Smooth muscle cell (in vitro differentiated cells): ENCODE data around the gene TRIM17. TPM values are rescaled to one million over a fixed set of nuclear protein-coding genes. Genes with fewer than 3 reads are reported as not detected.

Experiments
- DNase-seq: peaks from one replicate; lab custom pipeline; 2025; ENCODE audit not compliant: unreplicated experiment; lab: John Stamatoyannopoulos, UW
- H2AFZ ChIP-seq: fragments of 200-600 bp; sonication (generic); 2 replicates; pipeline ENCODE4 v1.6.0; 2016; ENCODE audit warnings: antibody characterized with exemption, low read depth, mild to moderate bottlenecking
- H3F3A ChIP-seq: fragments of 200-600 bp; sonication (generic); 2 replicates; pipeline ENCODE4 v1.6.0; 2017; ENCODE audit warnings: antibody characterized with exemption, low read depth
- H3K27ac ChIP-seq: fragments of 200-600 bp; sonication (generic); 2 replicates; pipeline ENCODE4 v1.5.1; 2016; ENCODE audit warnings: low read depth, mild to moderate bottlenecking
- H3K27me3 ChIP-seq: fragments of 200-600 bp; sonication (generic); 2 replicates; pipeline ENCODE4 v1.6.1; 2016; ENCODE audit warnings: low read depth, mild to moderate bottlenecking
- H3K36me3 ChIP-seq: fragments of 200-600 bp; sonication (generic); 2 replicates; pipeline ENCODE4 v1.5.1; 2016; ENCODE audit warnings: low read depth
- H3K4me1 ChIP-seq: fragments of 200-600 bp; sonication (generic); 2 replicates; pipeline ENCODE4 v1.5.1; 2016; ENCODE audit warnings: low read depth
- H3K4me2 ChIP-seq: fragments of 200-600 bp; sonication (generic); 2 replicates; pipeline ENCODE4 v1.6.0; 2016; ENCODE audit warnings: mild to moderate bottlenecking
- H3K4me3 ChIP-seq: fragments of 200-600 bp; sonication (generic); 2 replicates; pipeline ENCODE4 v1.5.1; 2016; ENCODE audit warnings: mild to moderate bottlenecking
- H3K79me2 ChIP-seq: fragments of 200-600 bp; sonication (generic); 2 replicates; pipeline ENCODE4 v1.6.0; 2016; ENCODE audit warnings: low read depth, mild to moderate bottlenecking
- H3K9ac ChIP-seq: fragments of 200-600 bp; sonication (generic); 2 replicates; pipeline ENCODE4 v1.6.0; 2016; ENCODE audit warnings: low read depth
- H3K9me3 ChIP-seq: fragments of 200-600 bp; sonication (generic); replicated peaks from 2 replicates; pipeline ENCODE4 v1.5.1; 2016; ENCODE audit warnings: low read depth
- H4K20me1 ChIP-seq: fragments of 200-600 bp; sonication (generic); 2 replicates; pipeline ENCODE4 v1.6.0; 2016; ENCODE audit warnings: low read depth
- WGBS: methylation state at CpG from one replicate; pipeline ENCODE4 v1.1.7; 2016; ENCODE audit warnings: low lambda C conversion rate; 5-methylcytosine and 5-hydroxymethylcytosine counted together
- polyA plus RNA-seq: library from polyadenylated mRNA; unstranded; fragments of >200 nt; fragmentation: Nextera tagmentation; extraction: Ambion mirVana; gene quantifications from 2 replicates; pipeline ENCODE4 v1.2.1, GENCODE V29; 2016
- total RNA-seq: library from RNA; depleted of rRNA; stranded (reverse); fragments of >200 nt; gene quantifications from 2 replicates; pipeline ENCODE4 v1.2.3, GENCODE V29; 2014
- TF ChIP-seq, protein P1 (sequence below): fragments of 200-600 bp; sonication (generic); IDR thresholded peaks from 2 replicates; pipeline ENCODE4 v1.5.1; 2017; ENCODE audit warnings: borderline replicate concordance, mild to moderate bottlenecking, antibody characterized with exemption; ENCODE audit not compliant: insufficient read depth, poor library complexity, severe bottlenecking

Gene TRIM17
- total and polyA plus RNA-seq, 2 experiments from 2014 or later: 1.5 to 1.6 TPM

DNA sequence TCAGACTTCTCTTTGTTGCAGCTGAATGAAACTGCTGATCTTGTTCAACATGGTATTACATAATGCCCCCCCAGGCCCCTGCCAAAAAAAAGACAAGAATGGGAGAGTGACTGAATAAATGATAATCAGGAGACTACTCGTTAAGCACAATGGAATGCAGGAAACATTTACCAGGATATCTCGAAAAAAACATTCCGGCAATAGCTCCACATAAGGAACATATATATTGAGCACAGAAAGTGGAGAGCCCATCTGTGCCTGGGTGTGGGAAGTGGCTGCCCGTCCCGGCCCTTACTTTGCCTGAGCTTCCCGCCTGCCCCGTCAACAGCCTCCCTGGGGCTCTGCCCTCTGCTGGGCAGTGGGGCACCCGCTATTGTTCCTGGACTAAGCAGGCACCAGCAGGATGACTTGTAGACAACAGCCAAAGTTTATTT, 23.4 kb downstream of the TRIM17 start:
- no peaks in the 10 kb centered on the region for H3K79me2 ChIP-seq
- no peak overlapping the region for H3K4me2 ChIP-seq
- TF ChIP-seq, protein P1, sequence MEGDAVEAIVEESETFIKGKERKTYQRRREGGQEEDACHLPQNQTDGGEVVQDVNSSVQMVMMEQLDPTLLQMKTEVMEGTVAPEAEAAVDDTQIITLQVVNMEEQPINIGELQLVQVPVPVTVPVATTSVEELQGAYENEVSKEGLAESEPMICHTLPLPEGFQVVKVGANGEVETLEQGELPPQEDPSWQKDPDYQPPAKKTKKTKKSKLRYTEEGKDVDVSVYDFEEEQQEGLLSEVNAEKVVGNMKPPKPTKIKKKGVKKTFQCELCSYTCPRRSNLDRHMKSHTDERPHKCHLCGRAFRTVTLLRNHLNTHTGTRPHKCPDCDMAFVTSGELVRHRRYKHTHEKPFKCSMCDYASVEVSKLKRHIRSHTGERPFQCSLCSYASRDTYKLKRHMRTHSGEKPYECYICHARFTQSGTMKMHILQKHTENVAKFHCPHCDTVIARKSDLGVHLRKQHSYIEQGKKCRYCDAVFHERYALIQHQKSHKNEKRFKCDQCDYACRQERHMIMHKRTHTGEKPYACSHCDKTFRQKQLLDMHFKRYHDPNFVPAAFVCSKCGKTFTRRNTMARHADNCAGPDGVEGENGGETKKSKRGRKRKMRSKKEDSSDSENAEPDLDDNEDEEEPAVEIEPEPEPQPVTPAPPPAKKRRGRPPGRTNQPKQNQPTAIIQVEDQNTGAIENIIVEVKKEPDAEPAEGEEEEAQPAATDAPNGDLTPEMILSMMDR: peak; percentile 18
- no peaks in the 10 kb centered on the region for H3K9me3 ChIP-seq
- no peaks in the 10 kb centered on the region for H3K27me3 ChIP-seq
- no peak overlapping the region for H3K9ac ChIP-seq
- no peak overlapping the region for H3K4me3 ChIP-seq
- no peak overlapping the region for H3K27ac ChIP-seq
- H3K4me1 ChIP-seq: no peaks in the 10 kb centered on the region
- no peak overlapping the region for H2AFZ ChIP-seq
- DNase-seq: no peak
- no peaks in the 10 kb centered on the region for H3K36me3 ChIP-seq
- H3F3A ChIP-seq: no peaks in the 10 kb centered on the region
- H4K20me1 ChIP-seq: peaks cover 16% of the 10 kb centered on the region
- WGBS: 83% methylated on average over 8 of the region's 8 CpGs

DNA sequence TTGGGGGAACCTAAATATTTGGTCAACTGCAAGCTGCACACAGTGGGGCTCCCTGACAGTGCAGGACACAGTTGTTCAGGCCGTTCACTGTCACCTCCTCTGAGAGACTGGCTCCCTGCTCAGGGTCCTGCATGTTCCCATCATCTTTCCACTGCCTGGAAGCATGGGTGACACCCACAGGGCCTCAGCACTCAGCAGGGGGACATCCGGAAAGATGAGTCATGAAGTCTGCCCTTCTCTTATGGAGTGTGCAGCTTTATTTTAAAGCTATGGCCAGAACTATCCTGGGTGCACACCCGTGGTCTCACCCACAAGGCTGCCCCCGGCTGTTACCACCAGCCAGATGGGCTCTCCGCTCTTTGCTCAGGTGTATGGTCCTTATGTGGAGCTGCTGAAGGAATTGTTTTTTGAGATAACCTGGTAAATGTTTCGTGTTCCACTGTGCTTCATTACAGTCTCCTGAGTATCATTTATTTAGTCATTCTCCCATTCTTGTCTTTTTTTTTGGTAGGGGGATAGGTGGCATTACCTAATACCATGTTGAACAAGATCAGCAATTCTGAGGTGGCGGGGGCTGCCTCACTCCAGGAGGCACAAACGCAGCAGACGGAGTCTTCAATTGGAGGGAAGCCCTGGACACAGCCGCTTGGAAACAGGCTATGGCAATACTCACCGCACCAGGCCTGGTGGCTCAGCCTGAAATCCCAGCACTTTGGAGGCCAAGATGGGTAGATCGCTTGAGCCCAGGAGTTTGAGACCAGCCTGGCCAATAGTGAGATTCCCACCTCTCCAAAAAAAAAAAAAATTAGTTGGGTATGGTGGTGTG, 24.3 kb downstream of the TRIM17 start:
- Histone ChIP-seq H3K4me2 (no peak overlapping the region), H3K79me2 (no peaks in the 10 kb centered on the region), H3K4me1 (no peaks in the 10 kb centered on the region), H3K36me3 (no peaks in the 10 kb centered on the region), H4K20me1 (peaks cover 9% of the 10 kb centered on the region), H3F3A (no peaks in the 10 kb centered on the region), H2AFZ (no peak overlapping the region), H3K9ac (no peak overlapping the region), H3K27ac (no peak overlapping the region), H3K4me3 (no peak overlapping the region), H3K27me3 (no peaks in the 10 kb centered on the region), H3K9me3 (no peaks in the 10 kb centered on the region)
- TF ChIP-seq, protein P1: no peak
- WGBS: 86% methylated on average over 12 of the region's 12 CpGs
- no peak for DNase-seq

DNA sequence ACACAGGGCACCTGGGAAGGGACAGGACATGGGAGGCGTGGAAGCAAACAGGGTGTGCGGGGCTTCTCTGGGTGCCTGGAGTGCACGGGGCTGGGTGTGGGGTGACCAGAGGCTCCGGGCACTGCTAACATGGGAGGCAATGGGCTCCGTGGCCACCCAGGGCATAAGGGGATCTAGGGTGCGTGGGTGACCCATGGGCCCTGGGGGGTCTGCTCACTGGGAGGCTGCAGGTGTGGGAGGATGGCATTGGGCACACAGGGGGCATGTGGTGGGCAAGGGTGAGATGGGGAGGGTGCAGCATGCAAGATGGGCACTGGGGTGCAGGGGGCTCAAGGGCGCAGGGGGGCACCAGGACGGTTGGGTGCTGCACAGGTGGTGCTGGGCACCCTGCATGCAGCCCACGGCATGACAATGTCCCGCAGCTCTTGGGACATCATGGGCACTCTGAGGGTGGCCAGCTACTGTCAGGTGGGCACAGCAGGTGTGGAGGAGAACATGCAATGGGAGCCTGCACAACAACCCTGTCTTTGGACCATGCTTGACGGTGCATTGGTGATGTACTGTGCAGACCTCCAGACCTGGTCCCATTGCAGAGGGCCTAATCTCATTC, 25.1 kb downstream of the TRIM17 start:
- H2AFZ ChIP-seq: no peak overlapping the region
- no peaks in the 10 kb centered on the region for H3K79me2 ChIP-seq
- H3K27me3 ChIP-seq: no peaks in the 10 kb centered on the region
- H3K4me2 ChIP-seq: no peak overlapping the region
- no peak overlapping the region for H3K4me3 ChIP-seq
- 93% methylated on average over 11 of the region's 11 CpGs for WGBS
- H4K20me1 ChIP-seq: peaks cover 9% of the 10 kb centered on the region
- H3K27ac ChIP-seq: no peak overlapping the region
- H3K9me3 ChIP-seq: no peaks in the 10 kb centered on the region
- H3K4me1 ChIP-seq: no peaks in the 10 kb centered on the region
- no peaks in the 10 kb centered on the region for H3F3A ChIP-seq
- no peaks in the 10 kb centered on the region for H3K36me3 ChIP-seq
- TF ChIP-seq, protein P1: no peak
- DNase-seq: no peak
- no peak overlapping the region for H3K9ac ChIP-seq
